22Rv1 (cell line): ENCODE data around the gene ZCCHC13.
"Not testable (repeated sequence)": the region's sequence is repeated elsewhere in the genome, so short reads cannot be mapped to it uniquely, and the experiment has no call there.

ENCODE experiments used
- H3K27ac ChIP-seq: fragments of 450-650 bp; 2 replicates; pipeline ENCODE4 v1.5.1; 2017
- CTCF ChIP-seq: fragments of 450-650 bp; IDR thresholded peaks from 2 replicates; pipeline ENCODE4 v1.5.1; 2017; ENCODE audit warnings: mild to moderate bottlenecking
- ZFX ChIP-seq: fragments of 450-650 bp; IDR thresholded peaks from 2 replicates; pipeline ENCODE4 v1.6.1; 2017; ENCODE audit warnings: antibody characterized with exemption, borderline replicate concordance

The ZCCHC13 gene

GRCh38 chrX:74304016-74304415 is at the start of gene ZCCHC13:
Gene ZCCHC13, plus strand, starts transcription at chrX:74304180. Its CDS starts 87 bp downstream, at chrX:74304267.
- no peak for TF ChIP-seq ZFX
- TF ChIP-seq CTCF, result no peak
- H3K27ac ChIP-seq, result no peak within 1 kb of the TSS

GRCh38 chrX:74258111-74258510 is 45.9 kb upstream of the ZCCHC13 start:
- not testable (repeated sequence) for H3K27ac ChIP-seq

GRCh38 chrX:74259885-74260491 is 44.0 kb upstream of the ZCCHC13 start:
- no peak overlapping the region for H3K27ac ChIP-seq
- TF ChIP-seq ZFX, result no peak
- TF ChIP-seq CTCF, result no peak

- H3K27ac ChIP-seq, result no peak overlapping the region
- no peak for TF ChIP-seq CTCF
- no peak for TF ChIP-seq ZFX
Measured at GRCh38 chrX:74262452-74263209, 41.3 kb upstream of the ZCCHC13 start.

GRCh38 chrX:74270393-74270792 is 33.6 kb upstream of the ZCCHC13 start:
- no peak overlapping the region for H3K27ac ChIP-seq
- TF ChIP-seq ZFX, result no peak
- no peak for TF ChIP-seq CTCF

GRCh38 chrX:74272230-74272629 is 31.8 kb upstream of the ZCCHC13 start:
- no peak for TF ChIP-seq CTCF
- TF ChIP-seq ZFX, result no peak
- no peak overlapping the region for H3K27ac ChIP-seq

- no peak overlapping the region for H3K27ac ChIP-seq
Measured at GRCh38 chrX:74274516-74274915, 29.5 kb upstream of the ZCCHC13 start.

More at GRCh38 chrX:74274516-74274915, 29.5 kb upstream of the ZCCHC13 start:
- TF ChIP-seq ZFX (no peak), CTCF (no peak)
